HepG2 (cell line): ENCODE measurements around the gene MMP7.

Experiments used
- CTCF ChIP-seq: sonication (generic); formaldehyde crosslinking; IDR thresholded peaks from 2 replicates; pipeline ENCODE4 v1.5.0; 2020; ENCODE audit warnings: mild to moderate bottlenecking, missing genetic modification reagents, moderate library complexity
- EZH2 ChIP-seq: conservative IDR thresholded peaks from 2 replicates; pipeline ENCODE4 v1.6.1; 2012; ENCODE audit warnings: mild to moderate bottlenecking, low read depth, low read length, moderate library complexity

GRCh38 chr11:102482433-102482832 lies 48.1 kb downstream of the MMP7 start:
- TF ChIP-seq EZH2 (no peak), CTCF (CRISPR knock-in tag) (no peak)
